ENCODE data around the gene SLC8A1.

Gene SLC8A1

DNA sequence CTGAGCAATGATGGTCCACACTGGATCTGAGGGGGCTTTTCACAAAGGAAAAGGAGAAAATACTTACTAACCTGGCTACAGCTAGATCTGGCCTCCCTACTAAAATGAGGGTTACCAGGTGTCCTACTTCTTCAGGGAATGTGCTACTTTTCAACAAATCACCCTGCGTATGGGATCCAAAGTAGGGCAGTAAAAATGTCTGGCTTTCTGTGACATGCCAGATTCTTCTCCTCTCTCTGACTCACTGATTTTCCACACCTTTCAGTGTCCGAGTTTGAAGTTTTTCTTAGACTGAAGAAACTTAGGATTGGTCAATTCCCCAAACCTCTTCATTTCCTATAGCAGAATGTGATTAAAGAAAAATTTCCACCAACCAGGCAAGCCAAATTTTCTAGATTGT, 71.2 kb downstream of the SLC8A1 start:
- no peak for DNase-seq

- no peak for DNase-seq
Measured at GRCh38 chr2:40380041-40380440, 71.8 kb downstream of the SLC8A1 start.

DNA sequence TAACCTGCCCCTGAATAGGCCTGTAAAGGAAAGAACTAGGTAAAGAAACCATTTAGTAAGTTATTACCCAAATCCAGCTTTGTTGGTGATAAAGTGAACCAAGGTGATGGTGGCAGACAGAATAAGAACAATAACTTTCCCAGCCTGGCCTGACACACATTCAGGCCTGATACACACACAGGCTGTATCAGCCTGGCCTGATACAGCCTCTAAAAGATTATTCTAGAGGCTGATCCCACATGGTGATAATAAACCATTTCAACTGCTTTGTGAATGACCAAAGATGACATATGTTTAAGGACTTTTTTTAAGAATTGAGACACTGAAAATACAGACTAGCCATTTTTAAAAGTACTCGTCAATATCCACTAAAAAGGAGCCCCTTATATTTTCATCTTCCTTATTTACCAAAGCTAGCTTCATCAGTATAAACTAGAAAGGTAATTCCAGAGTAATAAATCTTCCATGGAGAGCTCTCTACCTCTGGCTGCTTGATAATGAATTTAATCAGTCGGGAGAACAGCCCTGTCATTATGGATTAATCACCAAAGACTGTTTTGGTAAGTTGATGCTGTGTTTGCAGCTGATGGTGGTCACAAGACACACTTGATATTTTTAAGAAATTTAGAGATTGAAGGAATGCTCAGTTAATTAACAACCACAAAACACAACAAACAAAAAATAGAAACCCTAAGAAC, 77.2 kb downstream of the SLC8A1 start:
- DNase-seq: no peak

DNA sequence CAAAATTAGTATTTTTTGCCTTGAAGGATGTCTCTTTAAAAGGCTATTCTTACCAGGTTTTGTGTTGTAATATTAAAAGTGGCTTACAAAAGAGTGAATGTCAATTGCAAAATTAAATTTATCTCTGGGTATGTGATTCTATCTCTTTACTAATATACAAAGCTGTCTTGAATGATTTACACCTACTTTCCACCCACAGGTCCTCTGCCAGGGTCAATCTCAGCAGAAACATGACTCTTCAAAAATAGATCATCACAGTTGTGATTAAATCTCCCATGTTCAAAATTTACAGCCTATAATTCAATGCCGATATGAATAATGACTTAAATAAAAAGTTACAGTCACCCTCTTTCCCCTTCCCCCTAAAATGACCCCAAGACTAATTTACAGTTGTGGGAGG, 78.8 kb downstream of the SLC8A1 start:
- DNase-seq: no peak

- no peak for DNase-seq
Measured at GRCh38 chr2:40372283-40372985, 79.5 kb downstream of the SLC8A1 start.

DNA sequence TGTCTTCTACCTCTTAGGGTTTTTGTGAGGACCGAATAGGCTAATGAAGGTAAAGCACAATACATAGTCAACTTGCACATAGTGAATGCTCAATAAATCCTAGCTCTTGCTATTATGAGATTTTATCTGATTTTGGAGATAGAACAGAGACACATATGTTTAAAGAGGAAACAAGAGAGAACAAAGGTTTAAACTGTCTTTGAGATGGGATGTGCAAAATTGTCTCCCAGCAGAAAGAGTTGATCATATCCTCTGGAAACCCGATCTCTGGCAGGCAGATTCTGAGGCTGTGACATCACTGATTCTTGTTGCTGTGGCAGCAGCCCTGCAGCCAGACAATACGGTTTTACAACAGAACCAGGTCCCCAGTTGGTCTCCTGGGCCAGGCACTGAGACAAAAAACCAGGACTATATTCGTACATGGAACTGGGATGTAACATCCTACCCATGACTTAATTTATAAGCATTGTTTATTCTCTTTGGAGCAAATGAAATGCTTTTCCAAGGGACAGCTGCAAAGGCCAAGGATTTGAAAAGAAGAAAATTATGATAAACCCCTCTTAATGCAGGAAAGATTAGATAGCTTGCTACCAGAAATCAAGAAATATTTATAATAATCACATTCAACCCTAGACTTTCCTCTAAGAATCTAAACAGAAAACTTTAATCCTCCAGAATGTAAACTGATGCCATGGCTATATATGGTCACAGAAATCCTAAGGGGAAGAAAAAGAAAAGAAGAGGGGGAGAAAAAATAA, 80.2 kb downstream of the SLC8A1 start:
- no peak for DNase-seq

- no peak for DNase-seq
Measured at GRCh38 chr2:40370007-40370395, 81.9 kb downstream of the SLC8A1 start.

GRCh38 chr2:40369267-40370006, 82.5 kb downstream of the SLC8A1 start:
- no peak for DNase-seq

DNA sequence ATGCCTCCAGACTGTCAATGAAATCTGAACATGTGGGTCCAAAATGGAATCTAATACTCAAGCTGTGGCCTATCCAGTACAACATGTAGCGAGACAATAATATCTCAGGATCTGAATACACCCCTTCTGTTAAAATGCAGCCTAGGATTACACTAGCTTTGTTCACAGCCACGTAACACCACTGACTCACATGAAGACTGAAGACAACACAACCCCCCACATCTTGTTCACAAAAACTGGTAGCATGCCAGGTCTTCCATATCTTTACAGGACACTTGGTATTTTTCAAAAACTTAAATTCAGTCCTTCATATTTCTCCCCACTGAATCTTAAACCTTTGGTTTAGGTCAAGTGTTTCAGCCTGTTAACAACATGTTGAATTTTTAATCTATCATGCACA, 84.2 kb downstream of the SLC8A1 start:
- DNase-seq: no peak

GRCh38 chr2:40367032-40367431, 84.9 kb downstream of the SLC8A1 start:
- no peak for DNase-seq

GRCh38 chr2:40364151-40364874, 87.6 kb downstream of the SLC8A1 start:
- DNase-seq: no peak

- DNase-seq: no peak
Measured at GRCh38 chr2:40363631-40364030, 88.3 kb downstream of the SLC8A1 start.

- no peak for DNase-seq
Measured at GRCh38 chr2:40363231-40363630, 88.7 kb downstream of the SLC8A1 start.

- no peak for DNase-seq
Measured at GRCh38 chr2:40361478-40361877, 90.4 kb downstream of the SLC8A1 start.

GRCh38 chr2:40360652-40361051, 91.2 kb downstream of the SLC8A1 start:
- DNase-seq: no peak

GRCh38 chr2:40359811-40360210, 92.1 kb downstream of the SLC8A1 start:
- DNase-seq: no peak

GRCh38 chr2:40358783-40359182, 93.1 kb downstream of the SLC8A1 start:
- no peak for DNase-seq

- DNase-seq: no peak
Measured at GRCh38 chr2:40357667-40358066, 94.2 kb downstream of the SLC8A1 start.

GRCh38 chr2:40355451-40355850, 96.4 kb downstream of the SLC8A1 start:
- no peak for DNase-seq

- no peak for DNase-seq
Measured at GRCh38 chr2:40353231-40353630, 98.7 kb downstream of the SLC8A1 start.

DNA sequence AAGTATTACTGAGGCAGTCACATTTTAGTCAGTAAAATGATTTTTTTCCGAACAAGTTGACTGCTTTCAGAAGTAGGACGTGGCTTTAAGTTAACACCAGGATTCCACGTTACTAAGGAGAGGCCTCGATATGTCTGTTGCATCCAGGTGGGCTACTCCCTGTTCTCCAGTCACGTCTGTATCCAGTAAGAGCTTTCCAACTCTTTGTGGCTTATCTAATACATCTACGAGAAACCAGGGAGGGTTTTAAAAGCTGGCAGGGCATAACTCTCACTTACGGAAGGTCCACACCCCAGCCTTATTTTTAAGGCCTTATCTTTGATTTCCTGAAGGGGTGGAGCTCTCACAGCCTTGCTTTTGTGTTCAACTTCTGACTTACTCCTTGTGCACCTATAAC, 99.2 kb downstream of the SLC8A1 start:
- DNase-seq: no peak

DNA sequence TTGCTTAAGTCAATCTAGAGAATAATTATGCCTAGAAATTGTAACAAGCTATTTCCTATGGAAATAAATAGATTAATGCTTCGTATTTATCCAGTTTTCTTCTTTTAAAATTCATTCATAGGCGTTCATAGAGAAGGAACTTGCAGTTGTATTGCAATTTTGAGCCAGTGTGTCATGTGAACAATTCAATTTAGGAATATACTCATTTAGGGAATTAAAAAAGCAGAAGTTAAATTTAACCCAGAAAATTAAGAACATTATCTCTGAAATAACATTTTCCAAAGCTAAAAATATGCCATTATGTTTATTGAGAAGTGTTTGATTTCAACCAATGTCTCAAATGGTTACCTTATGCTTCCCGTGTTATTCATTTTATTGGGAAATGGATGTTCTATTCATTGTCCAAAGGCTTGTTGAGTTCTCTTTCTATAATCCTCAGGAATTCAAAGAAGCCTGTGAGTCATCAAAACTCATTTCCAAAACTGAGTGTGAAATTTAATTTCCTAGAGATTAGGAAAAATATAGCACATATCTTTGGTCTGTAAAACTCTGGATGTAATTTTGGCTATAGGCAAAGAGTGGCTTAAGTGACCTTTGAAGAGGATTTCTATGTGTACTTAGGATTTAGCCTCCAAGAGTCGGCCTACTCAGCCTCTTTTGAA, 99.7 kb downstream of the SLC8A1 start:
- DNase-seq: no peak
